HG03045 (cell line): ENCODE data around the gene FAM13A.
A peak's percentile ranks its signal among the peaks of the same experiment; 100 is the strongest.

Experiments used
- ATAC-seq: cut with Tn5 transposase; IDR thresholded peaks from one replicate; pipeline ENCODE4 v1.9.1; 2021; ENCODE audit warnings: mild to moderate bottlenecking, moderate library complexity; ENCODE audit not compliant: unreplicated experiment

The FAM13A gene

GRCh38 chr4:88792821-88793220, 264.2 kb downstream of the FAM13A start:
- no peak for ATAC-seq

- ATAC-seq: peak; percentile 92
These were observed 264.7 kb downstream of the FAM13A start for GRCh38 chr4:88792268-88792781.

- no peak for ATAC-seq
These were observed 265.7 kb downstream of the FAM13A start for GRCh38 chr4:88791274-88791673.

GRCh38 chr4:88788895-88789294, 268.1 kb downstream of the FAM13A start:
- no peak for ATAC-seq

GRCh38 chr4:88788424-88788823, 268.6 kb downstream of the FAM13A start:
- no peak for ATAC-seq

- no peak for ATAC-seq
These were observed 271.0 kb downstream of the FAM13A start for GRCh38 chr4:88786011-88786410.

- no peak for ATAC-seq
These were observed 276.6 kb downstream of the FAM13A start for GRCh38 chr4:88780389-88780788.

- ATAC-seq: no peak
These were observed 277.6 kb downstream of the FAM13A start for GRCh38 chr4:88779431-88779830.

- no peak for ATAC-seq
These were observed 281.5 kb downstream of the FAM13A start for GRCh38 chr4:88775529-88775928.

GRCh38 chr4:88775026-88775425, 282.0 kb downstream of the FAM13A start:
- ATAC-seq: no peak

GRCh38 chr4:88771883-88772450, 285.0 kb downstream of the FAM13A start:
- ATAC-seq: no peak

- no peak for ATAC-seq
These were observed 291.3 kb downstream of the FAM13A start for GRCh38 chr4:88765729-88766128.

GRCh38 chr4:88763075-88763474, 293.9 kb downstream of the FAM13A start:
- ATAC-seq: no peak

GRCh38 chr4:88761861-88762523, 295.0 kb downstream of the FAM13A start:
- no peak for ATAC-seq

- no peak for ATAC-seq
These were observed 295.6 kb downstream of the FAM13A start for GRCh38 chr4:88761342-88761741.

GRCh38 chr4:88759895-88760290, 297.1 kb downstream of the FAM13A start:
- no peak for ATAC-seq

GRCh38 chr4:88759039-88759894, 297.7 kb downstream of the FAM13A start:
- ATAC-seq: no peak

- no peak for ATAC-seq
These were observed 298.7 kb downstream of the FAM13A start for GRCh38 chr4:88758264-88758663.

- ATAC-seq: no peak
These were observed 299.2 kb downstream of the FAM13A start for GRCh38 chr4:88757776-88758175.

GRCh38 chr4:88757067-88757466, 299.9 kb downstream of the FAM13A start:
- ATAC-seq: no peak

GRCh38 chr4:88756149-88756548, 300.8 kb downstream of the FAM13A start:
- ATAC-seq: no peak

- no peak for ATAC-seq
These were observed 301.5 kb downstream of the FAM13A start for GRCh38 chr4:88755454-88755853.
